ENCODE data around the gene PRKCA.

GRCh38 chr17:66423056-66423955 lies 120.9 kb downstream of the PRKCA start:
- TF ChIP-seq POLR2AphosphoS5 (IDR thresholded peaks at IDR 0.05) = no peak
- no peak for TF ChIP-seq CTCF (IDR thresholded peaks at IDR 0.05)

Measured in prostate gland (tissue), 2 donors.